Activated T-helper 2 cell treated with anti-CD3 and anti-CD28 coated beads, Interferon-gamma antibody, Interleukin-2, Interleukin-4, amounts not matched to agents 10 μg/mL and 5 μg/mL and 100 μg/mL, durations not matched to agents 14 hours and 24 hours and 36 hours (primary cell): ENCODE results near the gene RABEP2. TPM values are rescaled to one million over a fixed set of nuclear protein-coding genes. Genes with fewer than 3 reads are reported as not detected.
"Not testable (repeated sequence)": the region's sequence is repeated elsewhere in the genome, so short reads cannot be mapped to it uniquely, and the experiment has no call there.

ENCODE experiments used
- DNase-seq: peaks from one replicate; pipeline ENCODE4 v3.0.0; 2021; ENCODE audit warnings: low spot score
- H3K27ac Mint-ChIP-seq: one replicate; pipeline ENCODE4 v1.8.0; 2021; ENCODE audit warnings: mixed read lengths
- H3K27me3 Mint-ChIP-seq: one replicate; pipeline ENCODE4 v1.8.0; 2021; ENCODE audit warnings: low read depth, mixed read lengths
- H3K36me3 Mint-ChIP-seq: one replicate; pipeline ENCODE4 v1.8.0; 2021; ENCODE audit warnings: low read depth, mixed read lengths
- H3K4me1 Mint-ChIP-seq: one replicate; pipeline ENCODE4 v1.8.0; 2021; ENCODE audit warnings: low read depth, mixed read lengths
- H3K4me3 Mint-ChIP-seq: one replicate; pipeline ENCODE4 v1.8.0; 2021; ENCODE audit warnings: low read depth, mild to moderate bottlenecking, moderate library complexity, mixed read lengths
- H3K9me3 Mint-ChIP-seq: one replicate; pipeline ENCODE4 v1.8.0; 2021; ENCODE audit warnings: mixed read lengths
- intact Hi-C: fragments of 100-400 bp; cut with micrococcal nuclease; formaldehyde crosslinking; loops from one replicate; pipeline ENCODE4 v1.15.1; 2023
- total RNA-seq: library from RNA; stranded (reverse); gene quantifications from 2 replicates; pipeline ENCODE4 v1.2.3, GENCODE V29; 2022

The RABEP2 gene
- total RNA-seq, 1 donor from 2014 or later = 20.6 TPM

- Mint-ChIP-seq H3K27ac (no peak overlapping the region), H3K27me3 (no peaks in the 10 kb centered on the region), H3K4me1 (peaks cover 17% of the 10 kb centered on the region), H3K4me3 (no peak overlapping the region), H3K36me3 (peaks cover 7% of the 10 kb centered on the region), H3K9me3 (no peaks in the 10 kb centered on the region)
- DNase-seq = no peak
- intact Hi-C loops = loop anchor here (5.0 kb wide), 1 partner anchor 81 kb away; the partner anchor contains the start of gene TUFM
Observed at GRCh38 chr16:28927815-28928214, 2.8 kb upstream of the RABEP2 start.

DNA sequence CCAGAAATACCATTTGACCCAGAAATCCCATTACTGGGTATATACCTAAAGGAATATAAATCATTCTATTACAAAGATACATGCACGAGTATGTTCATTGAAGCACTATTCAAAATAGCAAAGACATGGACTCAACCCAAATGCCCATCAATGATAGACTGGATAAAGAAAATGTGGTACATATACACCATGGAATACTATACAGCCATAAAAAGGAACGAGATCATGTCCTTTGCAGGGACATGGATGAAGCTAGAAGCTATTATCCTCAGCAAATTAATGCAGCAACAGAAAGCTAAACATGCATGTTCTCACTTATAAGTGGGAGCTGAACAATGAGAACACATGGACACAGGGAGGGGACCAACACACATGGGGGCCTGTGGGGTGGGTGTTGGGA lies 1.2 kb upstream of the RABEP2 start:
- H3K4me1 Mint-ChIP-seq = peaks cover 17% of the 10 kb centered on the region
- DNase-seq, H3K36me3 Mint-ChIP-seq, H3K27me3 Mint-ChIP-seq, H3K9me3 Mint-ChIP-seq: not testable (repeated sequence)
- H3K4me3 Mint-ChIP-seq = peak overlapping the region; percentile 95
- H3K27ac Mint-ChIP-seq = peak overlapping the region; percentile 99
- intact Hi-C loops = loop anchor here (5.0 kb wide), 1 partner anchor 79 kb away; the partner anchor contains the start of gene TUFM

DNA sequence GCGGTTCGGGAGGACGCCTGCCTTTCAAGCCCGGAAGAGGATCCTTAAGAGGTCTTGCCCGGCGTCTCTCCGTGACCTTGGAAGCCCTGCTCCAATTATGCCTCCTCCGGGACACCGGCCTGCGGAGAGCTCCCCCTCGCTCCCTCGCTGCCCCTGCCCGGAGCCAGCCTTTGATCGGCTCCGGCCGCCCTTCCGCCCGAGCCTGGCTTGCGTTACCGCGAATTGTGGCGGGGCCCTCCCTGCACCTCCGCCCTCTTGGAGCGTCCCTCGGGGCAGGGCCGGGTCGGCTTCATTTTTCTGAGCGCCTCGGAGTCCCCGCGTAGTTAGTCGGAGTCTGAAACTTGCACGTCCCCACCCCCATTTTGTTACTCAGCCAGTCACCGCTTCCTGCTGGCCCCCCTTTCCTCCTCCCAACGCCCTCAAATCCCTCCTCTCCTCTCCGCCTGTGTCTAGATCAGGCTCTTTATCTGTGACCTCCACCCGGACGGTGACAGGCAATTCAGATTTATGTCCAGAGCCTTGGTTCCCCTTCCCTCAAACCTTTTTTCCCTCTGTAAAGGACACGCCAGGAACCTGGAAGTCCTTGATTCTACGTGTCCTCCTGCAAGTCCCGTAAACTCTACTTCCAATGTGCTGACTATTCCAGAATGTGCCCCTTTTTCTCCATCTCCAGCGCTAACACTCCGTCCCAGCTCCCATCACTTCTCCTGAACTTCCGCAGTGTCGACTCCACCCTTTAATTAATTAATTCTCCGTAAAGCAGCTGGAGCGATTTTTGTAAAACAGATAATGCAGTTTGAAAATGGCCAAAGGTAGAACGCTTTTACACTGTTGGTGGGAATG lies 569 bp upstream of the RABEP2 start:
- no peaks in the 10 kb centered on the region for H3K9me3 Mint-ChIP-seq
- peaks cover 12% of the 10 kb centered on the region for H3K36me3 Mint-ChIP-seq
- peaks cover 13% of the 10 kb centered on the region for H3K4me1 Mint-ChIP-seq
- peak; percentile 83 for DNase-seq
- H3K4me3 Mint-ChIP-seq = peak overlapping the region; percentile 95
- intact Hi-C loops = loop anchor here (2.0 to 5.0 kb wide), 2 partner anchors 25 to 78 kb away; partner anchors contain the start of genes NFATC2IP and TUFM
- H3K27me3 Mint-ChIP-seq = no peaks in the 10 kb centered on the region
- H3K27ac Mint-ChIP-seq = peak overlapping the region; percentile 99

GRCh38 chr16:28924399-28924761 lies 658 bp downstream of the RABEP2 start:
- no peaks in the 10 kb centered on the region for H3K9me3 Mint-ChIP-seq
- peaks cover 17% of the 10 kb centered on the region for H3K36me3 Mint-ChIP-seq
- intact Hi-C loops = loop anchor here (2.0 kb wide), 1 partner anchor 26 kb away; the partner anchor contains the start of gene NFATC2IP
- no peak for DNase-seq
- peaks cover 11% of the 10 kb centered on the region for H3K4me1 Mint-ChIP-seq
- no peaks in the 10 kb centered on the region for H3K27me3 Mint-ChIP-seq
- H3K27ac Mint-ChIP-seq = peak overlapping the region; percentile 99
- H3K4me3 Mint-ChIP-seq = peak overlapping the region; percentile 95

GRCh38 chr16:28923652-28924398 lies 1.2 kb downstream of the RABEP2 start:
- H3K27me3 Mint-ChIP-seq = no peaks in the 10 kb centered on the region
- peaks cover 22% of the 10 kb centered on the region for H3K36me3 Mint-ChIP-seq
- DNase-seq = no peak
- intact Hi-C loops = loop anchor here (2.0 kb wide), 1 partner anchor 27 kb away; the partner anchor contains the start of gene NFATC2IP
- peak overlapping the region; percentile 95 for H3K4me3 Mint-ChIP-seq
- H3K4me1 Mint-ChIP-seq = peaks cover 11% of the 10 kb centered on the region
- no peaks in the 10 kb centered on the region for H3K9me3 Mint-ChIP-seq
- H3K27ac Mint-ChIP-seq = peak overlapping the region; percentile 68

DNA sequence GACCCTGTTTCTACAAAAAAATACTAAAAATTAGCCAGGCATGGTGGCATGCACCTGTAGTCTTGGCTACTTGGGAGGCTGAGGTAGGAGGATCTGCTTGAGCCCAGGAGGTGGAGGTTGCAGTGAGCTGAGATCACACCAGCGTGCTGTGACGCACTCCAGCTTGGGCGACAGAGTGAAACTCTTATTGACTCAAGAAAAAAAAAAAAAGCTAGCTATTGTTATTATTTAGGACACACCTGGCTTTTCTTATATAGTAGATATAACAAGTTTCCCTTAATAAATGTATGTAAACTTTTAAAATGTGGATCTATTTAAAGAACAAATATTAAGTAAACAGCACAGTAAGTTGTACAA lies 1.8 kb downstream of the RABEP2 start:
- intact Hi-C loops = no loop called here
- peak overlapping the region; percentile 68 for H3K27ac Mint-ChIP-seq

GRCh38 chr16:28918698-28919097 lies 6.3 kb downstream of the RABEP2 start:
- intact Hi-C loops = no loop called here
- Mint-ChIP-seq H3K27me3 (no peaks in the 10 kb centered on the region), H3K27ac (no peak overlapping the region), H3K4me3 (no peak overlapping the region), H3K36me3 (peaks cover 34% of the 10 kb centered on the region), H3K4me1 (peaks cover 3% of the 10 kb centered on the region), H3K9me3 (no peaks in the 10 kb centered on the region)
- no peak for DNase-seq

More for the DNA sequence above, 1.8 kb downstream of the RABEP2 start:
- H3K27me3 Mint-ChIP-seq = no peaks in the 10 kb centered on the region
- no peak for DNase-seq
- H3K4me3 Mint-ChIP-seq = peak overlapping the region; percentile 68
- peaks cover 22% of the 10 kb centered on the region for H3K36me3 Mint-ChIP-seq
- H3K4me1 Mint-ChIP-seq = peaks cover 11% of the 10 kb centered on the region
- H3K9me3 Mint-ChIP-seq = no peaks in the 10 kb centered on the region

DNA sequence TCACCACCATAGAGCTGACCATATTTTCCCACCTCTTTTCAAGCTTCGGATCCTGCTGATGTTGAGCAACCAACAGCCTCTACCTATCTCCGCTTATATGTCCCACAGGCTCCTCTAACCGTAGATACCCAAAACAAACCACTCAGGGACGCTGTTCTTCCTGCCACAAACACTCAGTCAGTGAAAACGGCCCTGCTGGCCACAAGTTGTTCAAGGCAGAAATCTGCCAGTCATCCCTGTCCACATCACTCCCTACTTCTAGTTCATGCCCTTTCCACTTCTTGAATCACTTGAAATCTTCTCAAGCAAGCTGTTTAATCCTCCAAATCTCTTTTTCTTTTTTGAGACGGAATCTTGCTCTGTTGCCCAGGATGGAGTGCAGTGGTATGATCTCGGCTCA lies 7.9 kb downstream of the RABEP2 start:
- Mint-ChIP-seq H3K9me3 (no peaks in the 10 kb centered on the region), H3K27ac (no peak overlapping the region), H3K27me3 (no peaks in the 10 kb centered on the region), H3K36me3 (peaks cover 33% of the 10 kb centered on the region), H3K4me1 (no peaks in the 10 kb centered on the region), H3K4me3 (no peak overlapping the region)
- intact Hi-C loops = no loop called here
- DNase-seq = no peak

DNA sequence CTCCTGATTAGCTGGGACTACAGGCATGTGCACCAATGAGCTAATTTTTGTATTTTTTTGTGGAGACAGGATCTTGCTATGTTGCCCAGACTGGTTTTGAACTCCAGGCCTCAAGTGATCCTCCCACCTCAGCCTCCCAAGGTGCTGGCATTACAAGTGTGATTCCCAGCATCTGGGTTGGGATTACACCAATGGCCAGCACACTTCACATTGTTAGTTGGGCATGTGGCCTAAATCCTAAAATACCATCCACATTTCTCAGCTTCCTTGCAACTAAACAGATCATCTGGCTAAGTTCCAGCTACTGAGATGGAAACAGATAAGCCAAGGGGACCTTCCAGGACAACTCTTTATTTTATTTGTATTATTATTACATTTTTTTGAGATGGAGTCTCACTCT lies 9.9 kb downstream of the RABEP2 start:
- H3K9me3 Mint-ChIP-seq = no peaks in the 10 kb centered on the region
- no peak overlapping the region for H3K4me3 Mint-ChIP-seq
- intact Hi-C loops = no loop called here
- H3K27me3 Mint-ChIP-seq = no peaks in the 10 kb centered on the region
- H3K4me1 Mint-ChIP-seq = no peaks in the 10 kb centered on the region
- no peak overlapping the region for H3K27ac Mint-ChIP-seq
- no peak for DNase-seq
- H3K36me3 Mint-ChIP-seq = peaks cover 28% of the 10 kb centered on the region

DNA sequence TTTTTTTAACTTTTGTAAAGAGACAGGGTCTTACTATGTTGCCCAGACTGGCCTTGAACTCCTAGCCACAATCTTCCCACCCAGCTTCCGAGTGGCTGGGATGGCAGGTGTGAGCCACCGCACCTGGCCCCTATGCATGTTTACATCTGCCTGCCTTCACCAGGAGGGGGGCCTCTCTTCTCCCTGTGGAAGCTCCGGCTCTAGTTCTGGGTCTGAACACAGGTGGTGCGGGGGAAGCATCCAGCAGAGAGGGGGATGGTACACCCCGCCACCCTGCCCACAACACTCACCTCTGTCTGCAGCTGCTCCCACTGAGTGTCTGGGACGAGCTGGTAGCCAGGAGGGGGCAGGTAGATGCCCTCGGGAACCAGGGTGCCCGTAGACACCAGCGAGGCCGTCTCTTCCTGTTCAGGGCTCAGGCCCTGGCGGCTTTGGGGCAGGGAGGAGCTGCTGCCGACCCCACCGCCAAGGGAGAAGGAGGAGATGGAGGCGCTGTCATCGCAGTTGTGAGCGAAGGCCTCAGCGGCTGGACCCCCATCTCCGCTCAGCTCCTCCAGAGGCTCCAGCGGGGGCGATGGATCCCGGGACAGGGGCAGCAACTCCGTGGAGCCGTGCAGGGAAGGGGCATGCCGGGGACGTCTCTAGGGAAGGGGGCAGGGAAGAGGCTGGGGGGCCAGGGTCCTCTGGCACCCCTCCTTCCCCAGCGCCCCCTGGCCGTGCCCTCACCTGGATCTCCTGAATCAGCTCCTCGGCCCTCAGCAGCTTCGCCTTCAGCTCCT lies 10.9 kb downstream of the RABEP2 start:
- DNase-seq = no peak
- intact Hi-C loops = no loop called here
- Mint-ChIP-seq H3K27ac (no peak overlapping the region), H3K36me3 (peaks cover 21% of the 10 kb centered on the region), H3K27me3 (no peaks in the 10 kb centered on the region), H3K4me1 (no peaks in the 10 kb centered on the region), H3K4me3 (no peak overlapping the region), H3K9me3 (no peaks in the 10 kb centered on the region)

GRCh38 chr16:28912558-28912957 lies 12.5 kb downstream of the RABEP2 start:
- H3K36me3 Mint-ChIP-seq = peaks cover 18% of the 10 kb centered on the region
- no peaks in the 10 kb centered on the region for H3K27me3 Mint-ChIP-seq
- H3K9me3 Mint-ChIP-seq = no peaks in the 10 kb centered on the region
- no peak for DNase-seq
- H3K27ac Mint-ChIP-seq = no peak overlapping the region
- H3K4me3 Mint-ChIP-seq = no peak overlapping the region
- intact Hi-C loops = no loop called here
- no peaks in the 10 kb centered on the region for H3K4me1 Mint-ChIP-seq
